Measurements from ENCODE around the gene ACTL6A.

ACTL6A gene

DNA sequence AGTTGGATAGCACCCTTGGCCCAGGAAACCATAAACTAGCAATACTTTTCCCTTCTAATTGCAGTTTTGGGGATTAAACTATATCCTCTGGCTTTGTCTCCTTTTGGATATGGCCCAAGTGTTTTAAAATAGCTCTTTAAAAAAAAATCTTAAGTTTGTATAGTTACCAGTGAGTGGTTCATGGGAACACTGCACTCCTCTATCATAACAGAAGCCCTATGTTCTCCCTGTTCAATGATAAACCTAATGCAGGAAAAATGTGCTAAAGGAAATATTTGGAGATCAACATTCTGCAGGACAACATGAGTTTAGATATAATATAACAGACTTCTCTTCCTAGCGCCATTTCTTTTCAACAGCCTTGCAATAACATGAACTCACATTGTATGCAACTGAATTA, 28.6 kb downstream of the ACTL6A start:
- no peak for DNase-seq

DNA sequence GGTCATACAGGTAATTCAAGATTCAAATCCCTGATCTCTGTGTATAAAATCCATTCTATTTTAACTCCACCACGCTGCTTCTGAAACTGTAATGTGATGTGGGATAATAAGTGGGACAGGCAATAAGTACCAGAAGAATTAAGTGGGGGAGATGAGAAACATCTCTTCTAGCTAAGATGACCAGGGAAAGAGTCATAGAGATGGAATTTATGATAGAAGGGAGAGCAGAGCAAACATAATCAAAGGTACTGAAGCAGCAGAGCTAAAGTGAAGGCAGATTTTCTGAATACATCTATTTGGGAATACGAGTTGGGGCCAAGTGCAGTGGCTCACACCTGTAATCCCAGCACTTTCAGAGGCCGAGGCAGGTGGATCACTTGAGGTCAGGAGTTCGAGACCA, 36.8 kb downstream of the ACTL6A start:
- DNase-seq: no peak

GRCh38 chr3:179603321-179603720, 40.6 kb downstream of the ACTL6A start:
- DNase-seq: no peak

GRCh38 chr3:179603831-179604230, 41.1 kb downstream of the ACTL6A start:
- no peak for DNase-seq

DNA sequence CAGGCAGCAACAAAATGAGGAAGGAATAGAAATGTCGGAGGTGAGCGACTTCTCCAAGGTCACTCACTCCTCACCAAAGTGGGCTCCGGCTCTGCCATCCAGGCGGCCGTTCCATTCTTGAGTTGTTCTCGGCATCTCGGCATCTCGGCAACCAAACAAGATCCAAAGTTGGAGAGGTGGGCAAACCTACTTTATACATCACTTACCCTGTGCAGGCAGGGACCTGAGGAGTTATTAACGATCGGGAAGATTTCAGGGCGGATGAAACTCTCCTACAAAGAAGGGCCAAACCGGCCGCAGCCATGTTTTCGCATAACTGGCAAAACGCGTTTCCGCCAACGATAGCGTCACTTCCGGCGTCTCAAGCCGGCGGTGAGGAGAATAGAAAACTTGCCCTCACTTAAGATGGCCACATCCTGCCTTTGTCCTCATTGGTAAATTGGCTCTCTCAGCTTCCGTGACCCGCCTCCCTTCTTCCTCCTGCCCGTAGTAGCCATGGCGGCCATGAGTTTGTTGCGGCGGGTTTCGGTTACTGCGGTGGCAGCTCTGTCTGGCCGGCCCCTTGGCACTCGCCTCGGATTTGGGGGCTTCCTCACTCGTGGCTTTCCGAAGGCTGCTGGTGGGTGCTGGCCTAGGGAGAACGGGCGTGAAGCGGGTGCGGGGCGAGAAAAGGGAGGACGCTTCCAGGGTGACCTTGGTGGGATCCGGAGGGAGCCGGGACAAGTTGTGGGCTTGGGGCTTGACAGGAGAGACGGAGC, 41.8 kb downstream of the ACTL6A start, which contains the start of the genes MRPL47 and NDUFB5:
Gene MRPL47 (minus strand): TSS at position 318 of the 758 bp plus-strand sequence. CDS start 14 bp downstream, at position 304.
Gene NDUFB5 (plus strand): TSS at position 474 of the 758 bp plus-strand sequence. CDS start 22 bp downstream, at position 496.
- DNase-seq: peak; percentile 90

DNA sequence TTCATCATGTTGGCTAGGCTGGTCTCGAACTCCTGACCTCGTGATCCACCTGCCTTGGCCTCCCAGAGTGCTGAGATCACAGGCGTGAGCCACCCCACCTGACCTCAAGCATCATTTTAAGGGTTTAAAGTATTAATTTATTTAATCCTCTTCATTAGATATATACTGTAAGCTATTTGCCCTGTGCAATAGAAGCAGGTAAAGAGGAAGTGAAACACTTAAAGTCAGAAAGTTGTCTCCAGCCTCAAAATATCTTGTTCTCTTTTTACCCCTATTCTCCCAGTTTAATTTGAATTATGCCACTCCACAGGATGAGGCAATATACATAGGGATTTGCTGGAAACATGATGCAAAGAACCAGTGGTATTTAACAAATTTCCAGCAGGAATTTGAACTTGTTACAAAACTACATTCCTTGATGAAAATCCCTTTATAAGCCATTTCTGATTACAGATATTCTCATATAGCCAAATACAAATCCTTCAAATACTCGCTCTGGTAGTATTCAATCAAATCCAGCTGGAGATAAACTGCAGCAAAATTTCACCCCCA, 43.9 kb downstream of the ACTL6A start:
- no peak for DNase-seq

DNA sequence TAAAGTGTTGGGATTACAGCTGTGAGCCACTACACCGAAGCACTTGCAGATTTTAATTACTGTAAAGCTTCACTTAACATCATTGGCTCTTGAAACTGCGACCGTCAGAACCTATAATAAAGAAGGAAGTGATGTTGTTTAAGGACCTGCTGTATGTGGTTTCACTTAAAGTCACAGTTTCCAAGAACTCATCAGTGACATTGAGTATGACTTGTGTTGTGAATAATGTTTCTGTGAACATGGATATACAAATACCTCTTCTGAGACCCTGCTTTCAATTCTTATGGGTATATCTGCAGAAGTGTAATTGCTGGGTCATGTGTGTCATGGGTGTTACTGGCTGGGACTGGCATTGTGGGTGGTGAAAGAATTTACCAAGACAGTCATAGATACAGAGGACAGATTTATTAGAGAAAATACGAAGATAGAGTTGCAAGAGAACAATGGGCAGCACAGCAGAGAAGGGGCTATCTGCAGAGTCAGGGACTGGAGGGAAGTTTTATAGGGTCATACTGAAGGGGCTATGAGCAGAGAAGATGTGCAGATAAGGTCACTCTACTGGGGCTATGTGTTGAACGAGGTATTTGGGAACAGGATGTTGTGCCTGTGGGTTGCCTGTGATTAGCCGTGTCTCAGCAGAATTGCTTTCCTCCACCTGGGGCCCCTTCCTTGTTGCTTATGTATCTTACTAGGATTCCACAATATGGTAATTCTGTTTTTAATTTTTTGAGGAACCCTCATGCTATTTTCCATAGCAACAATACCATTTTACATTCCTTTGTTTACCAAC, 46.4 kb downstream of the ACTL6A start:
- no peak for DNase-seq

DNA sequence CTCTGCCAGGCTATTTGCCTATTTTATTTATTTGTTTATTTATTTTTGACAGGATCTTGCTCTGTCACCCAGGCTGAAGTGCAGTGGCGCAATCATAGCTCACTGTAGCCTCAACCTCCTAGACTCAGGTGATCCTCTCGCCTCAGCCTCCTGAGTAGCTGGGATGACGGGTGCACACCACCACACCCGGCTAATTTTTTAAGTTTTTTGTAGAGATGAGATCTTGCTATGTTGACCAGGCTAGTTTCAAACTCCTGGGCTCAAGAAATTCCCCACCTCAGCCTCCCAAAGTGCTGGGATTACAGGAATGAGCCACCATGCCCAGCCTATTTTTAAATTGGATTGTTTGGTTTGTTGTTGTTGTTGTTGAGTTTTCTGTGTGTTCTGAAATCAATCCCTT, 47.3 kb downstream of the ACTL6A start:
- no peak for DNase-seq

- DNase-seq: no peak
Measured at GRCh38 chr3:179613807-179614206, 51.1 kb downstream of the ACTL6A start.

DNA sequence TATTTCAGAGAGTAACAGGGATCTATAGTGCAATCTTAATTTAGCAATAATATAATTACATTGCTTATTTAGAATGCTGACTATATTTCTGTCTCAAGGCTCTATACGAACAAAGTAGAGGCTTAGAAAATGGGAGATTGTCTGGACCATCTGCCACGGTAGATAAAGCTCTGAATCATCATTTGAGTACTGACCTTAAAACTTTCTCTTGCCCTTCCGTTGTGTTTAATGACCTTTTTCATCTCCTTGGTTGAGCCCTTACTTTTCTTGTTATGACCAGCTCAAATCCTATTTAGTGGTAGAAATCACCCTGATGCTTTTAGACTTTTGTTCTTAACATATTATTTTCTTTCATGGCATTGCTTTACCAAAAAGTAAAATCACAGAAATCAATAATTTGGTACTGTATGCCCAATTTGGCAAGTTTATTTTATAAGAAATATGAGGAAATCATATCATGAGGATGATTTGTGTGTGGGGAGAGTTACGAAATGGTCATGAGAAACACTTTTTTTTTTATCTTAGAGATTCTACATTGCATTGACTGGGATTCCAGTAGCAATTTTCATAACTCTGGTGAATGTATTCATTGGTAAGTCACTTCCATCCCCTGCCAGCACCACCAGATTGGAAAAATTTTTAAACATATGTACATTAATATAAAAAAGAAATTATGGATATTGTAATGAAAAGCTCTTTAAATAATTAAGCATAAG, 52.9 kb downstream of the ACTL6A start:
- DNase-seq: no peak

DNA sequence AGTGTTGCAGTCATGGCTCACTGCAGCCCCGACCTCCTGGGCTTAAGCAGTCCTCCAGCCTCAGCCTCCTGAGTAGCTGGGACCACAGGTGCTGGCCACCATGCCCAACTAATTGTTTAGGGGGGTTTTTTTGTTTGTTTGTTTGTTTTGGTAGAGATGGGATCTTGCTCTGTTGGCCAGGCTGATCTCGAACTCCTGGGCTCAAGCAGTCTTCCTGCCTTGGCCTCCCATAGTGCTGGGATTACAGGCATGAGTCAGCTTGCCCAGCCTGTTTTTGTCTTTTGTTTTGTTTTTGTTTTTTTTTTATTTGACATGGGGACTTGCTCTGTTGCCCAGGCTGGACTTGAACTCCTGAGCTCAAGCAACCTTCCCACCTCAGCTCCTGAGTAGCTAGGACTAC, 59.3 kb downstream of the ACTL6A start:
- no peak for DNase-seq

DNA sequence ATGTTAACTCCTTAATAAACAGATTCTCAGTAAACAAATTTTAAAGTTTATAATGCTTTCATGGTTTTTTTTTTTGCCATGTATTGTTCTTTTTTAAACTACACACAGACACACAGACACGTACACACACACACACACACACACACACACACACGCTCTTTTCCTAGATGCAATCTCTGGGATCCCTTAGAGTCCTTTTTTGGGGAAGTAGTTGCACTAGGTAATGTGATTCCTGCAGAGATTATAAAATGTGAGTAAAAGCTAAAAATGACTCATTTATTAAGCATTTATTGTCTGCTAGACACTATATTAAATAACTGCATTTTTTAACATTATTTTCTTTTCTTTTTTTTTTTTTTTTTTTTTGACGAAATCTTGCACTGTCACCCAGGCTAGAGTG, 61.7 kb downstream of the ACTL6A start:
- no peak for DNase-seq

- DNase-seq: no peak
Measured at GRCh38 chr3:179630753-179631451, 68.2 kb downstream of the ACTL6A start.

Data from activated T-cell treated with anti-CD3 and anti-CD28 coated beads, Interleukin-2, amount 50 U/mL, for 1 hour (primary cell).